Psoas muscle (tissue), 8 donors: Measurements from ENCODE around the gene HELLS. TPM values are rescaled to one million over a fixed set of nuclear protein-coding genes. Genes with fewer than 3 reads are reported as not detected.

Experiments
- ATAC-seq, 4 donors: fragments of 200-7000 bp; cut with Tn5 transposase; one replicate each; pipeline ENCODE4 v1.9.1; 2020; ENCODE audit warnings: moderate library complexity in 3 of 4, mild to moderate bottlenecking in 2 of 4
- DNase-seq, 2 donors: peaks; one replicate each; pipeline ENCODE4 v3.0.0-alpha.2; 2020
- H3K27ac ChIP-seq: fragments of 200-600 bp; one replicate; pipeline ENCODE4 v1.8.0; 2022
- H3K27me3 ChIP-seq, 3 donors: fragments of 200-600 bp in 1 of 3; one replicate each; pipeline versions ENCODE4 v1.6.1 to v1.8.0; 2013 to 2022; ENCODE audit warnings: low read length in 2 of 3, mild to moderate bottlenecking in 2 of 3, moderate library complexity in 1 of 3; ENCODE audit not compliant: insufficient read depth in 3 of 3
- H3K36me3 ChIP-seq, 2 donors: fragments of 200-600 bp in 1 of 2; one replicate each; pipeline versions ENCODE4 v1.6.1 to v1.8.0; 2013 to 2022; ENCODE audit warnings: low read depth in 1 of 2, mild to moderate bottlenecking in 1 of 2, moderate library complexity in 1 of 2; ENCODE audit not compliant: insufficient read depth in 1 of 2
- H3K4me1 ChIP-seq: fragments of 200-600 bp; one replicate; pipeline ENCODE4 v1.8.0; 2022
- H3K4me3 ChIP-seq: fragments of 200-600 bp; one replicate; pipeline ENCODE4 v1.8.0; 2022; ENCODE audit warnings: mild to moderate bottlenecking
- H3K9me3 ChIP-seq: fragments of 200-600 bp; one replicate; pipeline ENCODE4 v1.8.0; 2022
- CTCF ChIP-seq: fragments of 200-600 bp; IDR thresholded peaks from one replicate; pipeline ENCODE4 v1.8.0; 2022; ENCODE audit warnings: antibody characterized with exemption
- WGBS, 3 donors: extraction: QIAGEN DNeasy Blood & Tissue Kit; methylation state at CpG; one replicate each; pipeline versions ENCODE4 v1.1.6 to v1.1.7; 2013; 5-methylcytosine and 5-hydroxymethylcytosine counted together
- intact Hi-C, 2 donors: fragments of 100-400 bp; cut with DNase I; formaldehyde crosslinking; loops; one replicate each; pipeline versions ENCODE4 v1.11.0 to v1.14.2; 2022
- polyA plus RNA-seq, 3 donors: library from polyadenylated mRNA; stranded (reverse); fragments of 200-250 nt; gene quantifications; one replicate each; pipeline ENCODE4 v1.2.3, GENCODE V29; 2013
- total RNA-seq, 4 donors: library from RNA; stranded (reverse); fragmentation: NEBNext Ultra II Directional in 2 of 4; extraction: Animal tissue kit (Norgen Biotek cat#: 25700) in 2 of 4; gene quantifications; one replicate each; pipeline versions ENCODE4 v1.2.1 to v1.2.4, GENCODE V29; 2021 to 2023
- donor health status: healthy with polysubstance abuse.
- donor health status: DM: no; HTN: no; CAD: no; lungs with moderate emphysema.
- donor health status: Bipolar disorder and iron deficiency.
- donor health status: healthy.
- donor health status: DM: yes; HTN: yes; CAD: no.
- donor health status: DM: no; HTN: no; CAD: no.
- donor health status: DM: no; HTN: no; CAD: no.
- donor health status: DM: yes; HTN: yes; CAD: no.

Gene HELLS
- total and polyA plus RNA-seq, 7 donors, result 0.06 to 0.69 (median 0.37) TPM

- DNase-seq, result no peak
- H3K4me3 ChIP-seq, result no peak overlapping the region
- no peaks in the 10 kb centered on the region for H3K4me1 ChIP-seq
- no peaks in the 10 kb centered on the region for H3K9me3 ChIP-seq
- TF ChIP-seq CTCF, result no peak
- no peak overlapping the region for H3K27ac ChIP-seq
- H3K36me3 ChIP-seq, result no peaks in the 10 kb centered on the region
- intact Hi-C loops, result no loop called here
- WGBS, 3 donors, result 38 to 42% (median 41%) methylated on average over 5 of the region's 5 CpGs
- no peaks in the 10 kb centered on the region for H3K27me3 ChIP-seq
- no peak for ATAC-seq
These were observed 71.9 kb downstream of the HELLS start for GRCh38 chr10:94617389-94617944.

GRCh38 chr10:94622666-94623205 lies 77.1 kb downstream of the HELLS start:
- ATAC-seq (no peak), DNase-seq (no peak)
- H3K4me3 ChIP-seq, result no peak overlapping the region
- no peaks in the 10 kb centered on the region for H3K27me3 ChIP-seq
- no peak overlapping the region for H3K27ac ChIP-seq
- H3K36me3 ChIP-seq, result no peaks in the 10 kb centered on the region
- no peaks in the 10 kb centered on the region for H3K9me3 ChIP-seq
- 52 to 61% (median 58%) methylated on average over 1 of the region's 1 CpG for WGBS, 3 donors
- H3K4me1 ChIP-seq, result no peaks in the 10 kb centered on the region
- no peak for TF ChIP-seq CTCF
- intact Hi-C loops, result no loop called here

- no peak overlapping the region for H3K4me3 ChIP-seq
- H3K36me3 ChIP-seq, result no peaks in the 10 kb centered on the region
- 56 to 73% (median 63%) methylated on average over 2 of the region's 2 CpGs for whole genome bisulfite sequencing, 3 donors
- no peaks in the 10 kb centered on the region for H3K9me3 ChIP-seq
- H3K27me3 ChIP-seq, result no peaks in the 10 kb centered on the region
- ATAC-seq (no peak), DNase-seq (no peak)
- no peak for TF ChIP-seq CTCF
- H3K27ac ChIP-seq, result no peak overlapping the region
- intact Hi-C loops, result no loop called here
- no peaks in the 10 kb centered on the region for H3K4me1 ChIP-seq
These were observed 78.0 kb downstream of the HELLS start for GRCh38 chr10:94623572-94623971.

GRCh38 chr10:94626476-94626875 lies 80.9 kb downstream of the HELLS start:
- WGBS, 3 donors, result 32 to 39% (median 37%) methylated on average over 2 of the region's 2 CpGs
- H3K9me3 ChIP-seq, result no peaks in the 10 kb centered on the region
- intact Hi-C loops, result no loop called here
- no peaks in the 10 kb centered on the region for H3K4me1 ChIP-seq
- H3K27ac ChIP-seq, result no peak overlapping the region
- ATAC-seq (no peak), DNase-seq (no peak)
- H3K4me3 ChIP-seq, result no peak overlapping the region
- TF ChIP-seq CTCF, result no peak
- H3K36me3 ChIP-seq, result no peaks in the 10 kb centered on the region
- no peaks in the 10 kb centered on the region for H3K27me3 ChIP-seq

GRCh38 chr10:94627511-94627910 lies 81.9 kb downstream of the HELLS start:
- no peak overlapping the region for H3K4me3 ChIP-seq
- H3K4me1 ChIP-seq, result no peaks in the 10 kb centered on the region
- 58 to 76% (median 75%) methylated on average over 1 of the region's 1 CpG for WGBS, 3 donors
- TF ChIP-seq CTCF, result no peak
- H3K27me3 ChIP-seq, result no peaks in the 10 kb centered on the region
- H3K9me3 ChIP-seq, result no peaks in the 10 kb centered on the region
- DNase-seq (no peak), ATAC-seq (no peak)
- no peaks in the 10 kb centered on the region for H3K36me3 ChIP-seq
- intact Hi-C loops, result no loop called here
- H3K27ac ChIP-seq, result no peak overlapping the region
